GM18858 (cell line): ENCODE measurements around the gene ABI3.
"Not testable (repeated sequence)": the region's sequence is repeated elsewhere in the genome, so short reads cannot be mapped to it uniquely, and the experiment has no call there.

Experiments
- ATAC-seq: cut with Tn5 transposase; IDR thresholded peaks from one replicate; pipeline ENCODE4 v1.9.1; 2021; ENCODE audit not compliant: unreplicated experiment

ABI3 gene

GRCh38 chr17:49249292-49249794 lies 38.8 kb downstream of the ABI3 start:
- no peak for ATAC-seq

- ATAC-seq: no peak
These were observed 39.5 kb downstream of the ABI3 start for GRCh38 chr17:49249890-49250522.

DNA sequence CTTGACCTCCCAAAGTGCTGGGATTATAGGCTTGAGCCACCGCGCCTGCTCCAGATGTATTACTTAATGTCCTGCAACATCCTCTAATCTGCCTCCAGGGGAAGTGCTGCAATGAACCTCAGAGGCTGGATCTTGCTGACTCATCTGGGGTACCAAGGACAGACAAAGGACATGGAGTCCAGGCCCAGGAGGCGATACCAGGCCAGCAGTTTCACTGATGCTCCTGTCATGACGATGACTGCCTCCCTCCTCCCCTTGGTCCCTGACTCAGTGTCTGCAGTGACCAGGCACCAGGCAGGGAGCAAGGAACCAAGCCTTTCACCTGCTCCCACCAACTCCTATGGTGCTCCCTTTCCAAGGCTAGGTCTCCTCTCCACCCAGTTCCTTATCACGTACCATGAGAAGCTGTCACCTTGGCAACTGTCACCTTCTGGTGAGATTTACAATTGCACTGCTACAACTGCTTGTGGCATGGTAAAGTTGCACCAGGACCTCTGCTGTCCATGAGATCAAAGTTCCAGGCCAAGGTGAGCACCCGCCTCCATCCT lies 41.7 kb downstream of the ABI3 start:
- no peak for ATAC-seq

GRCh38 chr17:49254066-49254465 lies 43.6 kb downstream of the ABI3 start:
- ATAC-seq: no peak

GRCh38 chr17:49255125-49255524 lies 44.6 kb downstream of the ABI3 start:
- no peak for ATAC-seq

DNA sequence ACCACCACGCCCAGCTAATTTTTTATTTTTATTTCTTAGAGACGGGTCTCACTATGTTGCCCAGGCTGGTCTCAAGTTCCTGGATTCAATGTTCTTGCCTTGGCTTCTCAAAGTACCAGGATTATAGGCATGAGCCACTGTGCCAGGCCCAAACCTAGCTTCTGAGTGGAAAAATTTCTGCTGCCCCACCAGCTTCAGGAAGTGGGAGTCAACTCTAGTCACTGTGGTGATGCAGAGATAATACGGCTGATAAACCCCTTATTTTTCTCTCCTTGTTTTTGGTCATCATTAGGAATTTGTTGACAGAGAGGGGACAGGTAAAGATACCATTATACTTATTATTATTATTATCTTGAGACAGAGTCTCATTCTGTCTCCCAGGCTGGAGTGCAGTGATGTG lies 47.9 kb downstream of the ABI3 start:
- no peak for ATAC-seq

GRCh38 chr17:49259663-49260010 lies 49.1 kb downstream of the ABI3 start:
- no peak for ATAC-seq

DNA sequence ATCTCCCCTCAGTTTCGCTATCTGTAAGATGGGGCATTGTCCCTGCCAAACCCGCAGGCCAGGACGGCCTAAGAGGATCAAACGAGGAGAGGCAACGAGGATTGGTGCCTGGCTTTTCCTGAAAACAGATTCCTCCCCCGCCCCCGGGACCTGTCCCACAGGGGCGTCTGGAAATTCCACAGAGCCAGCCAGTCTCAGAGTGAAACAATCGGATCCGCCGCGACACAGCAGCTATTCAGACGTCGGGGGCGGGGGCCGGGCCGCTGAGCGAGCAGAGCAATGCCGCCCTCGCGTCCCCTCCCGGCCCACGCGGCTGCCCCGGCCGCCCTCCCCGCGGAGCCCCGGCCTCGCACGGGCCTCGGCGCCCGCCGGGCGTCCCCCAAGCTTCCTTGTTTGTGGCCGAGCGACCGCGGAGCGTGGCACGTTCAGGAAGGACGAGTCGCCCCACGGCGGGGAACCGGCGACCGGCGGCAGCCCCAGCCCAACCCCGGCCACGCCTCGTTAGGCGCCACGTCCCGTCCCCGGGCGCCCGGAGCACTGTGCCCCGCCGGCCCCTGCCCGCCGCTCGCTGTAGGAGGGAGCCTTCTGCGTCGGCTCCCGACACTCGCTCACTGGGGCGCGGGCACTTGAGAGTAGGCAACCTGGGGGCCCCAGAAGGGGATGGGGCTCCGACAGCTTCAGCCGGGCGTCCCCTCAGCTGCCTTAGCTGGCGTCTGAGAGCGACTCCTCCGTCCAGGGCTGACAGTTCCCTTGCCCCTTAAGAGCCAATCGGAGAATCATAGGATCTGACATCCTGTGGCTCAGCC lies 49.7 kb downstream of the ABI3 start:
- no peak for ATAC-seq

DNA sequence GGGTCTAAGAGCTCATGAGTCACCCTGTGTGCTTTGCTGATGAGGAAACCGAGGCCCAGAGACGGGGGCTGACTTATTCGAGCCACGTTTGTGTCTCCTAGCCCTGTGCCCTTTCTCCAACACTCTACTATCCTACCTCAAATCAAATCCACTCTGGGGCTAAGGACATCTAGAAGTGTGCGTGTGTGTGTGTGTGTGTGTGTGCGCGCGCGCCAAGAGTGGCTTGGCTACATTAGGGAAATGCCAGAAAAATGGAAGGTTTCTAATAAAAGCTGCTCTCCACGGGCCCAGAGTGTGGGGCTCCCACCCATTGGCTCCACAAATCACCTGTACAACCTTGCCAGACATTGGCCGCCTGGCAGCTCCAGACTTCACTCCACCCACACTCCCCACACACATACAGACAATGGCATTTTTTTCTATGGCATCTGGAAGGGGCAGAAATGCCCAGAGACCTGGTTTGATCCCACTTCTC lies 50.3 kb downstream of the ABI3 start:
- ATAC-seq: no peak

- ATAC-seq: not testable (repeated sequence)
These were observed 51.0 kb downstream of the ABI3 start for GRCh38 chr17:49261540-49261939.

- no peak for ATAC-seq
These were observed 55.7 kb downstream of the ABI3 start for GRCh38 chr17:49266233-49266632.

DNA sequence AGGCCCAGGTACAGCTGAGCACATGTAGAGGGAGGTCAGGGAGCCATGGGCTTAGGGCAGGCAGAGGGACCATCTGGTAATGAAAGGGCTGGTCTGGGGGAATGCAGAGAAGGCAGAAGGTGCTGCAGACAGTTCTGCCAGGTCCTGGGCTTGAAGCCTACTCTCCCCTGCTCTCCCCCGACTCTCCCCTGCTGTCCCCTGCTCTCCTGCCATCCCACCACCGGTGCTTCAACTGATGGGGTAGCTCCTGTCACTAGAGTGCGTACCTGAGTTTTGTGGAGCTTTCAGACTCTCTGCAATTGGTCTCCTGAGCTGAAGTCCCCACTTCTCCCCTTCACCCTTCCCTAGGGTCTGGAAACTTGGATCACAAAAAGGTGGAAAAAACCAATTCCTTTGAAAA lies 57.4 kb downstream of the ABI3 start:
- ATAC-seq: no peak

GRCh38 chr17:49269356-49269755 lies 58.8 kb downstream of the ABI3 start:
- ATAC-seq: no peak
